Parathyroid adenoma (tissue), 2 donors: Measurements from ENCODE around the gene VSTM2L.

Experiments used
- H2AFZ ChIP-seq: fragments of 300-600 bp; sonication (generic); one replicate; pipeline ENCODE4 v1.7.0; 2017; ENCODE audit warnings: antibody characterized with exemption, mild to moderate bottlenecking
- H3K27ac ChIP-seq: fragments of 300-600 bp; sonication (generic); one replicate; pipeline ENCODE4 v1.7.0; 2017
- H3K27me3 ChIP-seq: fragments of 300-600 bp; sonication (generic); one replicate; pipeline ENCODE4 v1.7.0; 2017; ENCODE audit warnings: low read length; ENCODE audit not compliant: control insufficient read depth, insufficient read depth
- H3K36me3 ChIP-seq: fragments of 300-600 bp; sonication (generic); one replicate; pipeline ENCODE4 v1.7.0; 2017; ENCODE audit warnings: low read length; ENCODE audit not compliant: control insufficient read depth, insufficient read depth
- H3K4me1 ChIP-seq: fragments of 300-600 bp; sonication (generic); one replicate; pipeline ENCODE4 v1.7.0; 2017; ENCODE audit warnings: control low read depth
- H3K4me2 ChIP-seq: fragments of 300-600 bp; sonication (generic); one replicate; pipeline ENCODE4 v1.7.0; 2017; ENCODE audit warnings: low read length
- H3K4me3 ChIP-seq: fragments of 300-600 bp; sonication (generic); one replicate; pipeline ENCODE4 v1.7.0; 2017; ENCODE audit warnings: low read depth, low read length
- H3K79me2 ChIP-seq: fragments of 300-600 bp; sonication (generic); one replicate; pipeline ENCODE4 v1.7.0; 2017; ENCODE audit warnings: control low read depth
- H3K9ac ChIP-seq: fragments of 300-600 bp; sonication (generic); one replicate; pipeline ENCODE4 v1.7.0; 2017; ENCODE audit warnings: mild to moderate bottlenecking
- H3K9me3 ChIP-seq: fragments of 300-600 bp; sonication (generic); one replicate; pipeline ENCODE4 v1.7.0; 2017; ENCODE audit warnings: low read length; ENCODE audit not compliant: control insufficient read depth
- TF ChIP-seq, protein P1 (sequence below): fragments of 300-600 bp; sonication (generic); IDR thresholded peaks from one replicate; pipeline ENCODE4 v1.7.0; 2017; ENCODE audit warnings: antibody characterized with exemption, mild to moderate bottlenecking
- donor health status: primary hyperparathyroidism.

VSTM2L gene

DNA sequence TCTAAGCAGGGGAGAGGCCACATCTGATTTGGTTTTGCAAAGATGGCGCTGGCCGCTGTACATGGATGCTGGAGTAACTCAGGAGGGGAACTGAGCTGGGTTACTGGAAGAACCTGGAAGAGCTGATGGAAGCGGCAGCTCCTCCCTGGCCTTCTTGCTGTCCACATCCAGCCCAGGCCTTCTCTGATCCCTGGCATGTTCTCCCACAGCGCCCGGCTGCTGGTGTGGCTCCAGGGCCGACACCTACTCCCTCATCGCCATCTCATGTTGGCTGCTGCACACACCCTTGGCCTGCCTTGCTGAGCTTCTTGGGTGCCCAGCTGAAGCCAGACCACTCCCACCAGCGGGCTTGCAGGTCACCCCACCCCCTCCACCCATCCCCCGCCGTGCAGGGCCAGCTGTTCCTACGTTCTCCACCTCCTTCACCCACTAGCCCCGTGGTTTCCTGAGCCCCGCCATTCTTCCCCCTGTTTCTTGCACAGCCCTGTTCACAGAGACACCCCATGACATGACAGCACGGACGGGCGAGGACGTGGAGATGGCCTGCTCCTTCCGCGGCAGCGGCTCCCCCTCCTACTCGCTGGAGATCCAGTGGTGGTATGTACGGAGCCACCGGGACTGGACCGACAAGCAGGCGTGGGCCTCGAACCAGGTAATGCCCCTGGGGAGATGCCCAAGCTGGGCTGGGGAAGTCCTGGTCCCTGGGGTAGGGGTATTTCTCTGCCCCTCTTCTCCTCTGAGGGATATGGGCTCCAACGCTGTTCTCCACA is 28.4 kb downstream of the VSTM2L start:
- H3K9ac ChIP-seq: no peak overlapping the region
- no peak overlapping the region for H3K4me2 ChIP-seq
- no peaks in the 10 kb centered on the region for H3K9me3 ChIP-seq
- TF ChIP-seq, protein P1, sequence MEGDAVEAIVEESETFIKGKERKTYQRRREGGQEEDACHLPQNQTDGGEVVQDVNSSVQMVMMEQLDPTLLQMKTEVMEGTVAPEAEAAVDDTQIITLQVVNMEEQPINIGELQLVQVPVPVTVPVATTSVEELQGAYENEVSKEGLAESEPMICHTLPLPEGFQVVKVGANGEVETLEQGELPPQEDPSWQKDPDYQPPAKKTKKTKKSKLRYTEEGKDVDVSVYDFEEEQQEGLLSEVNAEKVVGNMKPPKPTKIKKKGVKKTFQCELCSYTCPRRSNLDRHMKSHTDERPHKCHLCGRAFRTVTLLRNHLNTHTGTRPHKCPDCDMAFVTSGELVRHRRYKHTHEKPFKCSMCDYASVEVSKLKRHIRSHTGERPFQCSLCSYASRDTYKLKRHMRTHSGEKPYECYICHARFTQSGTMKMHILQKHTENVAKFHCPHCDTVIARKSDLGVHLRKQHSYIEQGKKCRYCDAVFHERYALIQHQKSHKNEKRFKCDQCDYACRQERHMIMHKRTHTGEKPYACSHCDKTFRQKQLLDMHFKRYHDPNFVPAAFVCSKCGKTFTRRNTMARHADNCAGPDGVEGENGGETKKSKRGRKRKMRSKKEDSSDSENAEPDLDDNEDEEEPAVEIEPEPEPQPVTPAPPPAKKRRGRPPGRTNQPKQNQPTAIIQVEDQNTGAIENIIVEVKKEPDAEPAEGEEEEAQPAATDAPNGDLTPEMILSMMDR: no peak
- H3K27ac ChIP-seq: no peak overlapping the region
- H3K4me1 ChIP-seq: no peaks in the 10 kb centered on the region
- H2AFZ ChIP-seq: no peak overlapping the region
- H3K79me2 ChIP-seq: no peaks in the 10 kb centered on the region
- H3K27me3 ChIP-seq: peaks cover 2% of the 10 kb centered on the region
- H3K4me3 ChIP-seq: no peak overlapping the region
- no peaks in the 10 kb centered on the region for H3K36me3 ChIP-seq

DNA sequence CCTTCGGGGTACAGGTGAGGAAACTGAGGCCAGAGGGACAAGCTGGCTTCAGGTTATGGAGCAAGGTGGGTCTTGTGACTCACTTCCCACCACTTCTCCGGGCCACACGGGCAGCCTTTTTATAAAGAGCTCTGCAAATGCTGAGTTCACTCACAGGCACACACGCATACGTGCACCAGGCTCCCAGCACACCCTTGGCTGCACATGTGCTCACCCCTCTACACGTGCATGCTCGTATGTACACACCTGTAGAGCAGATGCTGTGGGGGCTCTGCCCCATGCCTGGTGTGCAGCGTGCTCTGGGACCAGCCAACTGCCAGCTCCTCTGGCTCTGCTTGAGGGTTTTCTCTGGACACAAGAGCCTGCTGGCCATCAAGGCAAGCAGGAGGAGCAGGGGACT is 29.1 kb downstream of the VSTM2L start:
- Histone ChIP-seq H2AFZ (no peak overlapping the region), H3K27me3 (peaks cover 2% of the 10 kb centered on the region), H3K27ac (no peak overlapping the region), H3K4me2 (no peak overlapping the region), H3K79me2 (no peaks in the 10 kb centered on the region), H3K36me3 (no peaks in the 10 kb centered on the region), H3K9me3 (no peaks in the 10 kb centered on the region), H3K4me3 (no peak overlapping the region), H3K4me1 (no peaks in the 10 kb centered on the region), H3K9ac (no peak overlapping the region)
- TF ChIP-seq, protein P1: no peak

DNA sequence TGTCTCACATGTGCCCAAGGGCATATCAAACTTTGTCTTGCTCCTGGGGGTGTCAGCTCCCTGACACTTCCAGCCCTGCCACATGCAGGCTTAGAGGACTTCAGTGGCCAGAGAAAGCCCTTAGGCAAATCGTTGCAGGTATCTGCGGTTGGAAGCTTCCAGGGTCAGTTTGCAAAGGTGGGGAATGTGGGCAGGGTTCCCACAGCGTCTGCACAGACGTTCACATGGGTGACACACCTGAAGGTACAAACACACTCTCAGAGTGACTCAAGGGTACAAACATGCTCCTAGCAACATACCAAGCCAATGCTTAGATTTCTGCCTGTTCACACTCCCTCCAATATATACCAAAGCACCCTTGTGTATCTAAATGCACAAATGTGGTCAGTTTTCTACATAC is 30.0 kb downstream of the VSTM2L start:
- no peaks in the 10 kb centered on the region for H3K4me1 ChIP-seq
- no peak overlapping the region for H2AFZ ChIP-seq
- no peak overlapping the region for H3K9ac ChIP-seq
- peaks cover 2% of the 10 kb centered on the region for H3K27me3 ChIP-seq
- no peaks in the 10 kb centered on the region for H3K36me3 ChIP-seq
- H3K27ac ChIP-seq: no peak overlapping the region
- H3K79me2 ChIP-seq: no peaks in the 10 kb centered on the region
- H3K4me3 ChIP-seq: no peak overlapping the region
- H3K4me2 ChIP-seq: no peak overlapping the region
- no peaks in the 10 kb centered on the region for H3K9me3 ChIP-seq
- TF ChIP-seq, protein P1: no peak

GRCh38 chr20:37933786-37934633 is 31.1 kb downstream of the VSTM2L start:
- H3K79me2 ChIP-seq: no peaks in the 10 kb centered on the region
- H3K9me3 ChIP-seq: no peaks in the 10 kb centered on the region
- no peaks in the 10 kb centered on the region for H3K36me3 ChIP-seq
- no peak overlapping the region for H3K9ac ChIP-seq
- TF ChIP-seq, protein P1: no peak
- no peak overlapping the region for H3K27ac ChIP-seq
- H3K4me2 ChIP-seq: no peak overlapping the region
- no peak overlapping the region for H3K4me3 ChIP-seq
- H2AFZ ChIP-seq: no peak overlapping the region
- peaks cover 2% of the 10 kb centered on the region for H3K27me3 ChIP-seq
- no peaks in the 10 kb centered on the region for H3K4me1 ChIP-seq
